HG03457 (cell line): ENCODE measurements around the gene CHKB.
"Not testable (repeated sequence)": the region's sequence is repeated elsewhere in the genome, so short reads cannot be mapped to it uniquely, and the experiment has no call there.

Experiments
- ATAC-seq: cut with Tn5 transposase; IDR thresholded peaks from one replicate; pipeline ENCODE4 v1.9.1; 2021; ENCODE audit warnings: moderate number of reproducible peaks; ENCODE audit not compliant: unreplicated experiment

CHKB gene

DNA sequence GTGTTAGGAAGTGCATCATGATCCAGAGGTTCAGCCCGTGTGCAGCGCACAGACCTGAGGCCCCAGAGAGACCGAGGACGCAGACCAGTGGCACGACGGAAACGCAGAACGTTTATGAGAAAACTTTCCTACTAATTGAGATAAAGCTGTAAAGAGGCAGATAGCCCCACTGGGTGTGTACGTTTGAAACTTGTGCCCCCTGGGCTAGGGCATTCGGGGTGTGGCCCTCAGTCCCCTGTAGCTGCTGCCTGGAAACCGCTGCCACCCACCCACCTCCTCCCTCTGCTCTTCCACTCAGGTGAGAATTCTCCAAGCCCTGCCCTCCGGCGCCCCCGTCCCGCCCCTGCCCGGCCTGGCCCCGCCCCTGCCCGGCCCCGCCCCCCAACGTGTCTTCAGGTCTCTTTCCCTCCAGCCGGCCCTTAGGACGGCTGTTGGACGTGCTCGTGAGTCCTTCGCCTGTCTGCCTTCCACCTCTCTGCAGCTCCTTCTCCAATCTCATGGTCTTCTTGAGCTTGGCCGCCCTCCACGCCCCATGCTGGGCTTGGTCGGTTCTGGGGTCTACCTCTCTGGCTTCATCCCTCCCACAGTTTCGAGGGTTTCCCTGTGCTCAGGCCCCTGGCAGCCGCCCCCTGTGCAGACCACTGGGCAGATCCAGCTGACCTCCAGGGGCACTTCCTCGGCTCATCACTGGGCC lies 30.0 kb upstream of the CHKB start:
- ATAC-seq: no peak

DNA sequence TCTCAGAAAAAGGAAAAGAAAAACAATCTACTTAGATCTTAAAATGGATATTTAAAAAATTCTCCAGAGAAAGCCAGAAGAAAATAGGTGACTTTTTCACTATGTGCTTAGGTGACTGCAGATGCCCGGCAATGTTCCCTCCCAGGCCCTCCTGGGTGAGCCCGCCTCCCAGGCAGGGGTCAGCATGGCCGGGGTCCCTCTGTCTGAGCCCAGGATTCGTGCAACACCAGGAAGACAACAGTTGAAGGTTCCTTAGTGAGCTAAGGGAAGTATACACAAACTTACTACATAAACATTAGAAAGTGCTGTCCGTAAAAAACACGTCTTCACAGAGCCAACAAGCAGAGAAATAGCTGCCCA lies 29.5 kb upstream of the CHKB start:
- ATAC-seq: no peak

DNA sequence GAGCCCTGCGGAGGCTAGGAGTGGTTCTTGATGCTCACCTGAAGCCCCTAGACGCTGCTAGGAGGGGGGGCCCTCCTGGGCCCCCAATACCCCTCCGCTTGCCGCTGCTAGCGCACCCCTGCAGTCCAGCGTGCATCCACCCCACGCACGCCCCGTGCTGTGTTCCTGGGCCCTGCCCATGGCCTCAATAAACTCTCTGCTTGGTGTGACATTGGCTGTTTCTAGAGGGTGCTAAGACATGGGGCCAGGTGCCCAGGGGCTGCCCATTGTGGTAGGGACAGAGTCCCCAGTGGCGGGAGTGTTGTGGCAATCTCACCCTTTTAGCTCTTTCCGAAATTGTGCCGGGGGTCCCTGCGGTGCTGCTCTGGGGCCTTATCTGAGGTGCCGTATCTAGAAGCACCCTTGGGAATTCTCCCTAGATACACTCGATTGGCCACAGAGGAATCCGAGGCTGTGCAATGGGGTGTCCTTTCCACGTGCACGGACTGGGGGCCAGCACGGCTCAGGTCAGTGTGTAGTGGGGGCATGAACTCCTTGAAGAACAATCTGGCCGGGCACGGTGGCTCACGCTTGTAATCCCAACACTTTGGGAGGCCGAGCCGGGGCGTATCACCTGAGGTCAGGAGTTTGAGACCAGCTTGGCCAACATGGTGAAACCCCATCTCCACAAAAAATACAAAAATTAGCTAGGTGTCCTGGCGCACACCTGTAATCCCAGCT lies 28.9 kb upstream of the CHKB start:
- ATAC-seq: no peak

GRCh38 chr22:50610581-50610980 lies 27.9 kb upstream of the CHKB start:
- ATAC-seq: no peak

DNA sequence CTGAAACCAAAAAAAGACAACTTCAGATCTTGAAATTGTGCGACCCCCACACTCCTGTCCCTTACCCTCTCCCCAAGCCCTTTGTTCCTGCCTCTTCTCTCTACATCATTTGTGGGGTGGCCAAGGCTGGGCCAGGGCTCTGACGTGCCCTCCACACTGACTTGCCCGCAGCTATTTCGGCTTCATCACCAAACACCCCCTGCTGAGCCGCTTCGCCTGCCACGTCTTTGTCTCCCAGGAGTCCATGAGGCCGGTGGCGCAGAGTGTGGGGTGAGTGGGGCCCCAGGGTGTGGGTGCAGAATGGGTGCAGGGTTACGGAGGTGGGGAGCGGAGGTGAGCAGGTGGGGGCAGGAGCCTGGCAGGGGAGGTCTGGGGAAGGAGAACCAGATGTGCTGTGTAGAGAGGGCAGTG lies 27.4 kb upstream of the CHKB start:
- ATAC-seq: no peak

- no peak for ATAC-seq
Measured at GRCh38 chr22:50609599-50609998, 26.9 kb upstream of the CHKB start.

- no peak for ATAC-seq
Measured at GRCh38 chr22:50608996-50609395, 26.3 kb upstream of the CHKB start.

DNA sequence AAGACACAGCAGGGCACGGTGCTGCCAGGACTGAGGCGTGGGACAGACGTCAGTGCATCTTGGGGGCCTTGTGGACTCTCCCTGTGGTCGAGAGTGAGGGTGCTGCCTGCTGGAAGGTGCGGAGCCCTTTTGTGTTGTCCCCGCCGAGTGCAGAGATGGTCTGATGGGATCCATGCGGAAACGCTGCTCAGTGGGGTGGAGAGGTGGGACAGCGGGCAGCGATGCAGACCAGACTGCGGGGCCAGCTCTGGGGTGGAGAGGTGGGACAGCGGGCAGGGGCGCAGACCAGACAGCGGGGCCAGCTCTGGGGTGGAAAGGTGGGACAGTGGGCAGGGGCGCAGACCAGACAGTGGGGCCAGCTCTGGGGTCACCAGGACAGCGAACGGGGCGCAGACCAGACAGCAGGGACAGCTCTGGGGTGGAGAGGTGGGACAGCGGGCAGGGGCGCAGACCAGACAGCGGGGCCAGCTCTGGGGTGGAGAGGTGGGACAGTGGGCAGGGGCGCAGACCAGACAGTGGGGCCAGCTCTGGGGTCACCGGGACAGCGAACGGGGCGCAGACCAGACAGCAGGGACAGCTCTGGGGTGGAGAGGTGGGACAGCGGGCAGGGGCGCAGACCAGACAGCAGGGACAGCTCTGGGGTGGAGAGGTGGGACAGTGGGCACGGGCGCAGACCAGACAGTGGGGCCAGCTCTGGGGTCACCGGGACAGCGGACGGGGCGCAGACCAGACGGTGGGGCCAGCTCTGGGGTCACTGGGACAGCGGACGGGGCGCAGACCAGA lies 25.6 kb upstream of the CHKB start:
- not testable (repeated sequence) for ATAC-seq

GRCh38 chr22:50607659-50608020 lies 25.0 kb upstream of the CHKB start:
- no peak for ATAC-seq

- ATAC-seq: no peak
Measured at GRCh38 chr22:50606946-50607658, 24.5 kb upstream of the CHKB start.

GRCh38 chr22:50606165-50606945 lies 23.7 kb upstream of the CHKB start:
- ATAC-seq: no peak

DNA sequence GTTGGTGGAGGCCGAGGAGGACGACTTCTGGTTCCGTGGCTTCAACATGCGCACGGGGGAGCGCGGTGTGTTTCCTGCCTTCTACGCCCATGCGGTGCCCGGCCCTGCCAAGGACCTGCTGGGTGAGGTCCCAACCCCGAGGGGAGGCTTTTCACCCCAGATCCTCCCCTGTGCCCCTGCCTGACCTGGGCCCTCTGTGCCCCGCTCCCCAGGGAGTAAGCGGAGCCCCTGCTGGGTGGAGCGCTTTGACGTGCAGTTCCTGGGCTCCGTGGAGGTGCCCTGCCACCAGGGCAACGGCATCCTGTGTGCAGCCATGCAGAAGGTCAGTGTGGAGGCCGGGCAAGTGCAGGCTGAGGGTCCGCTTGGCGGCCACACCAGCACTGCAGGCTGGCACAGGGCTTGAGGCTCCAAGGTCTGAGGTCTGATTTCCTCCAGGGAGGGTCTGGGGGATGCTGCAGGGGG lies 23.0 kb upstream of the CHKB start:
- ATAC-seq: no peak

DNA sequence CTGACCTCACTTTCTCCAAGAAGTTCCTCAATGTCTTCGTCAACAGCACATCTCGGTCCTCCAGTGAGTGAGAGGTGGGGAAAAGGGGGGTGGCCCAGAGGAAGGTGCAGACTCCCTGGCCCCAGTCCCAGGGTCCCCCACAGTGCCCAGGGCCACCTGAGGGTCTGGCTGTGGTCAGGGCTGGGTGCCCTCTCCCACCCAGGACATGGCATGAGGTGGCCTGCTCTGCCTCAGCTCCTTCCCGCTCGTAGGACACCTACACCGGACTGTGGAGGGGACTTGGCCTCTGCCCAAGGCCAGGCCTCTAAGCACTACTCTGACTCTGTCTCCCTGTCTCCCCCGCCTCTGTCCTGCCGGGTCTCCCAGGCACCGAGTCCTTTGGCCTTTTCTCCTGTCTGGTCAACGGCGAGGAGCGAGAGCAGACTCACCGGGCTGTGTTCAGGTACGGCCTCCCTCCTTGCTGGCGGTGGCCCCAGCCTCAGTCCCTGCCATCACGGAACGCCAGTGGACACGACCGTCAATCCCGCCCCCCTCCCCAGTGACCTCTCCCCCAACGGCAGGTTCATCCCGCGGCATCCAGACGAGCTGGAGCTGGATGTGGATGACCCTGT lies 22.5 kb upstream of the CHKB start:
- ATAC-seq: no peak

DNA sequence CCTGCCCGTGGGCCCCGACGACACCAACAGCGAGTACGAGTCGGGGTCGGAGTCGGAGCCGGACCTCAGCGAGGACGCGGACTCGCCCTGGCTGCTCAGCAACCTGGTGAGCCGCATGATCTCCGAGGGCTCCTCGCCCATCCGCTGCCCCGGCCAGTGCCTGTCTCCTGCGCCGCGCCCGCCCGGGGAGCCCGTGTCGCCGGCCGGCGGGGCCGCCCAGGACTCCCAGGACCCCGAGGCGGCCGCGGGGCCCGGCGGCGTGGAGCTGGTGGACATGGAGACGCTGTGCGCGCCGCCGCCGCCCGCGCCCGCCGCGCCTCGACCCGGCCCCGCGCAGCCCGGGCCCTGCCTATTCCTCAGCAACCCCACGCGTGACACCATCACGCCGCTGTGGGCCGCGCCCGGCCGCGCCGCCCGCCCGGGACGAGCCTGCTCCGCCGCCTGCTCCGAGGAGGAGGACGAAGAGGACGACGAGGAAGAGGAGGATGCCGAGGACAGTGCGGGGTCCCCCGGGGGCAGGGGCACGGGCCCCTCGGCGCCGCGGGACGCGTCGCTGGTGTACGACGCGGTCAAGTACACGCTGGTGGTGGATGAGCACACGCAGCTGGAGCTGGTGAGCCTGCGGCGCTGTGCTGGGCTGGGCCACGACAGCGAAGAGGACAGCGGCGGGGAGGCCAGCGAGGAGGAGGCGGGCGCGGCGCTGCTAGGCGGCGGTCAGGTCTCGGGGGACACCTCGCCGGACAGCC lies 21.8 kb upstream of the CHKB start:
- ATAC-seq: no peak

DNA sequence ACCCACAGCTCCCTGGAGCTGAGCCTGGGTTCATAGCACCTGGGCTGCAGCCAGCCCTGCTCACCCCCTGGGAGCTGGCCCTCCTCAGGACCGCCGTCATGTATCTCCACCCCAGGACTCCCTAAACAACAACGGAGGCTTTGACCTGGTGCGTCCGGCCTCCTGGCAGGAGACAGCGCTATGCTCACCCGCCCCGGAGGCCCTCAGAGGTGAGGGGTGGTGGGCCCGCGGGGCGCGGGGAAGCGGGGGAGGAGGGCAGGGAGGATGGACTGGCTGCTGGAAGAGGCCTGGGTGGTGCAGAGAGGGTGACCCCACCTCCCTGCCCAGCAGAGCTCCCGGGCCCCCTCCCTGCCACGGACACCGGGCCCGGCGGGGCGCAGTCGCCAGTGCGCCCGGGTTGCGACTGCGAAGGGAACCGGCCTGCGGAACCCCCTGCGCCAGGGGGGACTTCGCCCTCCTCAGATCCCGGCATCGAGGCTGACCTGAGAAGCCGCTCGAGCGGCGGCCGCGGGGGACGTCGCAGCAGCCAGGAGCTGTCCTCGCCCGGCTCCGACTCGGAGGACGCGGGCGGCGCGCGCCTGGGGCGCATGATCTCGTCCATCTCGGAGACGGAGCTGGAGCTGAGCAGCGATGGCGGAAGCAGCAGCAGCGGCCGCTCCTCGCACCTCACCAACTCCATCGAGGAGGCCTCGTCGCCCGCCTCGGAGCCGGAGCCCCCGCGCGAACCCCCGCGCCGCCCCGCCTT lies 21.0 kb upstream of the CHKB start:
- no peak for ATAC-seq

- ATAC-seq: no peak
Measured at GRCh38 chr22:50602338-50602700, 19.7 kb upstream of the CHKB start.

- ATAC-seq: no peak
Measured at GRCh38 chr22:50601669-50602337, 19.2 kb upstream of the CHKB start.

- ATAC-seq: no peak
Measured at GRCh38 chr22:50600967-50601668, 18.5 kb upstream of the CHKB start.
